ENCODE data around the gene ZNF692.

ZNF692 gene

GRCh38 chr1:248881261-248881660, 22.4 kb upstream of the ZNF692 start:
- DNase-seq (ENCODE audit: low spot score): no peak

- DNase-seq (ENCODE audit: low spot score): peak; percentile 91
These were observed 15.2 kb upstream of the ZNF692 start for GRCh38 chr1:248873993-248874533.

GRCh38 chr1:248873409-248873992, 14.6 kb upstream of the ZNF692 start:
- peak; percentile 99 for DNase-seq (ENCODE audit: low spot score)

- peak; percentile 83 for DNase-seq (ENCODE audit: low spot score)
These were observed 14.0 kb upstream of the ZNF692 start for GRCh38 chr1:248872752-248873408.

GRCh38 chr1:248871837-248872401, 13.0 kb upstream of the ZNF692 start:
- no peak for DNase-seq (ENCODE audit: low spot score)

- peak; percentile 86 for DNase-seq (ENCODE audit: low spot score)
These were observed 4.4 kb upstream of the ZNF692 start for GRCh38 chr1:248862998-248863881.

GRCh38 chr1:248862695-248862997, 3.8 kb upstream of the ZNF692 start:
- DNase-seq (ENCODE audit: low spot score): no peak

- DNase-seq (ENCODE audit: low spot score): no peak
These were observed 2.7 kb upstream of the ZNF692 start for GRCh38 chr1:248861616-248862015.

- DNase-seq (ENCODE audit: low spot score): no peak
These were observed 1.1 kb upstream of the ZNF692 start for GRCh38 chr1:248860007-248860406.

- DNase-seq (ENCODE audit: low spot score): peak; percentile 82
These were observed 592 bp downstream of the ZNF692 start for GRCh38 chr1:248858096-248858890.

GRCh38 chr1:248857749-248858095, 1.2 kb downstream of the ZNF692 start:
- DNase-seq (ENCODE audit: low spot score): no peak

- DNase-seq (ENCODE audit: low spot score): peak; percentile 42
These were observed 1.7 kb downstream of the ZNF692 start for GRCh38 chr1:248857201-248857600.

- DNase-seq (ENCODE audit: low spot score): peak; percentile 15
These were observed 2.7 kb downstream of the ZNF692 start for GRCh38 chr1:248856176-248856575.

- DNase-seq (ENCODE audit: low spot score): peak; percentile 8
These were observed 3.3 kb downstream of the ZNF692 start for GRCh38 chr1:248855580-248855979.

- DNase-seq (ENCODE audit: low spot score): peak; percentile 28
These were observed 5.1 kb downstream of the ZNF692 start for GRCh38 chr1:248853663-248854375.

- DNase-seq (ENCODE audit: low spot score): peak; percentile 14
These were observed 6.1 kb downstream of the ZNF692 start for GRCh38 chr1:248852481-248853405.

GRCh38 chr1:248851390-248851789, 7.5 kb downstream of the ZNF692 start:
- peak; percentile 37 for DNase-seq (ENCODE audit: low spot score)

GRCh38 chr1:248850536-248851251, 8.2 kb downstream of the ZNF692 start:
- peak; percentile 31 for DNase-seq (ENCODE audit: low spot score)

GRCh38 chr1:248850124-248850523, 8.8 kb downstream of the ZNF692 start:
- DNase-seq (ENCODE audit: low spot score): peak; percentile 20
